Measurements from ENCODE around the gene RPS26.

DNA sequence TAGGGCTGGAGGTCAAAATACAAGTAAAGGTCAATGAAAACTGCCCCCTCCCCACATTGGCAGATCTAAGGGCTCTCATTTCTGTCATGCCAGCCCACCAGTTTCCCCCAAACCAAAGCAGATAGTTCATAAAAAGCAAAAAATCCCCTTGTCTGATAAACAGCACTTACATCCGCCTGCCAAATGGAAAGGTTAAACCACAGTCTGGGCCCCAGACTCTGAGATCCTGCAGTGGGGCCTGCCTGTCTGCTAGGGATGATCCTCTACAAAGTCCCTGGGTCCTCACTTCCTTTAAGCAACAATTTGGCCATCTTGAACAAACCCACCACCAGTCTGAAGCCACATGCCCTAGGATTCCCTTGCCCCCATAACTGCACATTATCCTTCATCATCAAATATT, 9.7 kb upstream of the RPS26 start:
- TF ChIP-seq POLR2A (IDR thresholded peaks at IDR 0.05): no peak
- TF ChIP-seq, protein P1, sequence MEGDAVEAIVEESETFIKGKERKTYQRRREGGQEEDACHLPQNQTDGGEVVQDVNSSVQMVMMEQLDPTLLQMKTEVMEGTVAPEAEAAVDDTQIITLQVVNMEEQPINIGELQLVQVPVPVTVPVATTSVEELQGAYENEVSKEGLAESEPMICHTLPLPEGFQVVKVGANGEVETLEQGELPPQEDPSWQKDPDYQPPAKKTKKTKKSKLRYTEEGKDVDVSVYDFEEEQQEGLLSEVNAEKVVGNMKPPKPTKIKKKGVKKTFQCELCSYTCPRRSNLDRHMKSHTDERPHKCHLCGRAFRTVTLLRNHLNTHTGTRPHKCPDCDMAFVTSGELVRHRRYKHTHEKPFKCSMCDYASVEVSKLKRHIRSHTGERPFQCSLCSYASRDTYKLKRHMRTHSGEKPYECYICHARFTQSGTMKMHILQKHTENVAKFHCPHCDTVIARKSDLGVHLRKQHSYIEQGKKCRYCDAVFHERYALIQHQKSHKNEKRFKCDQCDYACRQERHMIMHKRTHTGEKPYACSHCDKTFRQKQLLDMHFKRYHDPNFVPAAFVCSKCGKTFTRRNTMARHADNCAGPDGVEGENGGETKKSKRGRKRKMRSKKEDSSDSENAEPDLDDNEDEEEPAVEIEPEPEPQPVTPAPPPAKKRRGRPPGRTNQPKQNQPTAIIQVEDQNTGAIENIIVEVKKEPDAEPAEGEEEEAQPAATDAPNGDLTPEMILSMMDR (IDR thresholded peaks at IDR 0.05): no peak

All from Peyer's patch (tissue), 4 donors.